Duodenal mucosa (tissue), 2 donors: ENCODE data around the gene EML6.
"Not testable (repeated sequence)": the region's sequence is repeated elsewhere in the genome, so short reads cannot be mapped to it uniquely, and the experiment has no call there.

Source experiments
- H3K27ac ChIP-seq: one replicate; pipeline ENCODE4 v1.7.0; 2013; ENCODE audit warnings: low read depth, low read length
- H3K27me3 ChIP-seq, 2 donors: one replicate each; pipeline ENCODE4 v1.7.0; 2013; ENCODE audit warnings: low read length in 2 of 2, control low read depth in 1 of 2; ENCODE audit not compliant: insufficient read depth in 2 of 2, control insufficient read depth in 1 of 2
- H3K36me3 ChIP-seq, 2 donors: one replicate each; pipeline ENCODE4 v1.7.0; 2013; ENCODE audit warnings: low read length in 2 of 2, control low read depth in 1 of 2; ENCODE audit not compliant: insufficient read depth in 2 of 2, control insufficient read depth in 1 of 2
- H3K4me1 ChIP-seq, 2 donors: one replicate each; pipeline ENCODE4 v1.7.0; 2013; ENCODE audit warnings: low read length in 2 of 2, control low read depth in 1 of 2; ENCODE audit not compliant: insufficient read depth in 2 of 2, control insufficient read depth in 1 of 2
- H3K4me3 ChIP-seq, 2 donors: one replicate each; pipeline ENCODE4 v1.7.0; 2013; ENCODE audit warnings: low read length in 2 of 2, low read depth in 1 of 2
- H3K9ac ChIP-seq, 2 donors: one replicate each; pipeline ENCODE4 v1.7.0; 2013; ENCODE audit warnings: low read length in 2 of 2, low read depth in 1 of 2
- H3K9me3 ChIP-seq, 2 donors: one replicate each; pipeline ENCODE4 v1.7.0; 2013; ENCODE audit warnings: low read length in 2 of 2, control low read depth in 1 of 2; ENCODE audit not compliant: control insufficient read depth in 1 of 2

EML6 gene

DNA sequence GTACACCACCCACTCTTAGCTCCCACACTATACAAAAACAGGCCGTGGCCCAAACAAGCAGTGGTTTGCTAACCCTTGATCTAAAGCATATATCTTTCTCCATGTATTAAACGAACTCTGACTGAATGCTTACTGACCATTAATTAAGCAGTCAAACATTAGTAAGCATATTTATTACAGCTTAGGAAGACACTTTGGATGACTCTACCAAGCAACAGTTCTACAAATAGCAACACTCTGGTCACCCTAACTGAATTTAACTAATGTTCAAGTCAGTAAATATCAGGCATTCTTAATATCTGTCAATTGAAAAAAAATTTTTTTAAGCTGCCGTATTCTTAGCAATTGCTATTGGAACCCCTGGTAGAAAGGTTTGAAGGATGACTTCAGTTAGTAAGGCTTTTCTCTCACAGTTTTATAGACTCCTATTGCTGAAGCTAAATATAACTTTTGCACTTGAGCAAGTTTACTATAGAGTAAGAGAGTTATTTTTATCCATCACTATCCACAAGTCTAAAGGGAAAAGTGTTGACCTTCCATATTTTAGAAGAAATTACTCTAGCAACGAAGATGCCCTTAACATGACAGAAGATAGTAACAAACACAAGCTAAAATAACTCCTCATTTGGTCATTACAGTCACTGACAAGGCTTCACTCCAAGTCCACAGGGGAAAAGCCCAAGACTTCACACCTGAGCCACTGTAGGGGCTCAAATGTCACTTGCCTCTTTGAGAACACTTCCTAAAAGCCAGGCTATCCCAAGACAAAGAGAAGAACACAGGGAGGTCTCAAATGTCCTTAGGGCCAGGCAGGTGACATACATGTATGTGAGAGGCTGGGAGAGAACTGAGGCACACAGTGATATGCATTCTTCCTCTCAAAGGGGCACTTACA lies 252.4 kb downstream of the EML6 start:
- Histone ChIP-seq H3K9me3 (no peaks in the 10 kb centered on the region), H3K4me3 (no peak overlapping the region), H3K4me1 (peaks cover 13 to 17% of the 10 kb centered on the region in 2 donors), H3K36me3 (peaks cover 8 to 16% of the 10 kb centered on the region in 2 donors), H3K27ac (no peak overlapping the region), H3K27me3 (no peaks in the 10 kb centered on the region), H3K9ac (no peak overlapping the region)

- H3K36me3 ChIP-seq, result peaks cover 4 to 13% of the 10 kb centered on the region in 2 donors
- H3K27me3 ChIP-seq, result no peaks in the 10 kb centered on the region
- no peaks in the 10 kb centered on the region for H3K9me3 ChIP-seq
- H3K4me3 ChIP-seq, result no peak overlapping the region
- H3K9ac ChIP-seq, result no peak overlapping the region
- H3K4me1 ChIP-seq, result peaks cover 13 to 17% of the 10 kb centered on the region in 2 donors
- no peak overlapping the region for H3K27ac ChIP-seq
These were observed 253.7 kb downstream of the EML6 start for GRCh38 chr2:54977149-54977548.

GRCh38 chr2:54979321-54980044 lies 256.0 kb downstream of the EML6 start:
- Histone ChIP-seq H3K27ac (no peak overlapping the region), H3K4me3 (no peak overlapping the region), H3K9ac (no peak overlapping the region), H3K36me3 (peaks cover 4 to 5% of the 10 kb centered on the region in 2 donors), H3K9me3 (no peaks in the 10 kb centered on the region), H3K4me1 (peaks cover 13 to 17% of the 10 kb centered on the region in 2 donors), H3K27me3 (no peaks in the 10 kb centered on the region)

DNA sequence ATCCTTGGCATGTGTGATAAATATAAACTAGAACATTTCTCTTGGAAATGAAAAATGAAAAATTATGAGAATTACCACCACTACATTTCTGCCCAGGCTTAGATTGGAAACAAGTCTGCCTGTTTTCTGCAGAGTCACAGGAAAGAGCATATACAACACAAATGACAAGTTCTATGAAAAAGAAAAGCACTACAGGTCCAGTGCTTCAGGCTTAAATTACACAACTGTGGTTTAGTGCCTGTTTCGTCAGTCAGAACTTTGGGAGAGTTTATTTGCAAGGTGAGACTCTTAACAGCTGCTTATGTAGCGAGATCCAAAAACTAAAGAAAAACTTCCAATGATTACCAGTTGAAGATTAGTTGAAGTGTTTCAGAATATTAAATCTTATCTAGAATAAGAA lies 257.9 kb downstream of the EML6 start:
- H3K36me3 ChIP-seq, result peaks cover 4 to 17% of the 10 kb centered on the region in 2 donors
- H3K9ac ChIP-seq, result no peak overlapping the region
- no peaks in the 10 kb centered on the region for H3K27me3 ChIP-seq
- no peak overlapping the region for H3K4me3 ChIP-seq
- H3K9me3 ChIP-seq, result no peaks in the 10 kb centered on the region
- no peak overlapping the region for H3K27ac ChIP-seq
- peaks cover 7 to 9% of the 10 kb centered on the region in 2 donors for H3K4me1 ChIP-seq

DNA sequence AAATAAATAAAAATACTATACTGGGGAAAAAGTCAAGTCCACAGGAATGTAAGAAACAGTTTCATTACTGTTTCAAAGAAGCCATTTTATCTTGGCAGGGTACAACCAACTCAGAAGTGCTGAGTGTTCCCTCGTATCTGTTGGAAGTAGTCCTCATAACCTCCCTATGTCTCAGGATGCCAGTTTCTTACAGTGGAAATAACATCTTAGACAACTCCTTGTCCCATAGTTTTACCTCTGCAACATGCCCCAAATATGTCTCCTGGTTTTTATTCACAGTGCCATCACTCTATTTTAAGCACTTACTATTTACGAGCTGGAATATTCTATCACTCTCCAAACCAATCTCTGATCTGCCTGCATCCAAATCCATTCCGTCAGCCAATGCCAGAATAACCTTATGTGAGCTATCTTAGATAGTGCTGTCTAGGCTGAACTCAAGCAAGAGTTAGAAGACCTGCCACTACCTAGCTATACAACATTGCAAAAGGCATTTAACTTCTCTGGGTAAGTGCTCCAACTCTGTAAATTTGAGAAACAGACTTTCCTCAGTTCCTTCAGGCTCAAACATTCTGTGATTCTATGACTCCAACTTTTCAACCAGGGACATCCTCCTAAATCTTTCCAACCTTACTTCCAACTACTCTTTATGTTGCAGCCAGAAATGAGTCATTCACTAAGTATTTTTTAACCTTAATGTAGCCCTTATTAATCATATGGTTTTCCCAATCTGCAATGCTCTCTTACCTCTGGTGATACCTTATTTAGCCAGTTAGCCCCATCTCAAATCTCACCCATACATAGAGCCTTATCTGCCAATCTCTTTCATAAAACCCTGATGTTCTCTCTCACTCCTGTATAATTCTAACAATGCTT lies 260.1 kb downstream of the EML6 start:
- Histone ChIP-seq H3K4me3 (no peak overlapping the region), H3K27ac (no peak overlapping the region), H3K4me1 (peaks cover 0 to under 1% of the 10 kb centered on the region in 2 donors), H3K9me3 (no peaks in the 10 kb centered on the region), H3K36me3 (peaks cover 4 to 28% of the 10 kb centered on the region in 2 donors), H3K9ac (no peak overlapping the region), H3K27me3 (no peaks in the 10 kb centered on the region)

DNA sequence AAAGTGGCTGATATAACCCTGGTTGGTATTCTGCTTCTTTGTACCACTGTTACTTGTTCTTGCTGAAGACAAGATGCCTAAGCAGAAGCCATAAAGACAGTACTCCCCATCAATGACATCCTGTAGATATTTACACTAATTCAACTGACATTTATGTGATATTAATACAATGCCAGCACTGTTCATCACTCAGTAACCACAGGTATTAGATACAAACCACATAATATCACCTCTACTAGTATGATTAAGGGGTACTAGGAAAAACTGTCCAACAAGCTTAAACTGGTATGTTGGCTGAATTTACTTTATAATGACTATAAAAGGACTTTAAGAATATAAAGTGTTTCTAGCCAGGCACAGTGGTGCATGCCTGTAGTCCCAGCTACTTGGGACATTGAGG lies 261.0 kb downstream of the EML6 start:
- no peaks in the 10 kb centered on the region for H3K27me3 ChIP-seq
- H3K9me3 ChIP-seq, result no peaks in the 10 kb centered on the region
- peaks cover 4 to 28% of the 10 kb centered on the region in 2 donors for H3K36me3 ChIP-seq
- H3K4me3 ChIP-seq, result no peak overlapping the region
- H3K27ac ChIP-seq, result no peak overlapping the region
- H3K4me1 ChIP-seq, result peaks cover 0 to 4% of the 10 kb centered on the region in 2 donors
- no peak overlapping the region for H3K9ac ChIP-seq

GRCh38 chr2:54986264-54986663 lies 262.8 kb downstream of the EML6 start:
- H3K4me3 ChIP-seq, result no peak overlapping the region
- no peaks in the 10 kb centered on the region for H3K27me3 ChIP-seq
- peaks cover 3 to 28% of the 10 kb centered on the region in 2 donors for H3K36me3 ChIP-seq
- H3K9ac ChIP-seq, result no peak overlapping the region
- no peak overlapping the region for H3K27ac ChIP-seq
- no peaks in the 10 kb centered on the region for H3K9me3 ChIP-seq
- peaks cover 0 to 4% of the 10 kb centered on the region in 2 donors for H3K4me1 ChIP-seq

DNA sequence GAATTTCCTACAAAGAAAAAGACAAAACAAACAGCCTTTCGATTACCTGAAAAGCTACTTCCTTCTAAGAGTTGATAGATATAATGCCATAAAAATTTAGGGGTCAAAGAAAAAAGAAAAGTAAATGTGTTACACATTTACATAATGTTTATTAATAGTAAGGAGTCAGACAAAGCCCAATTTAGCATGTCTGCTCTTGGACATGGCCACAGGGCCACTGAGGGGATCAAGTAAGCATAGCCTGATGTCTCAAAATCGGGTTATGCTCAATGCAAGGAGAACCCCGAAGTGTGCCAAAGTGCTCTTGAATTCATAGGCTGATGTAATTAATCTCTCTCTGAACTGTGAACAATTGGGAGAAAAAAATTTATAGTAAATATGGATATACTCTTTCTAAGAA lies 265.1 kb downstream of the EML6 start:
- H3K27ac ChIP-seq, result no peak overlapping the region
- H3K9ac ChIP-seq, result no peak overlapping the region
- H3K36me3 ChIP-seq, result peaks cover 0 to 25% of the 10 kb centered on the region in 2 donors
- no peak overlapping the region for H3K4me3 ChIP-seq
- H3K9me3 ChIP-seq, result no peaks in the 10 kb centered on the region
- H3K4me1 ChIP-seq, result peaks cover 0 to 4% of the 10 kb centered on the region in 2 donors
- H3K27me3 ChIP-seq, result no peaks in the 10 kb centered on the region

GRCh38 chr2:54990694-54991093 lies 267.2 kb downstream of the EML6 start:
- not testable (repeated sequence) for H3K9ac ChIP-seq, H3K4me3 ChIP-seq, H3K9me3 ChIP-seq, H3K4me1 ChIP-seq, H3K27me3 ChIP-seq, H3K27ac ChIP-seq
- H3K36me3 ChIP-seq, result peaks cover 0 to 18% of the 10 kb centered on the region in 2 donors
